NCI-H187 treated with DMSO at 0.1 percent for 48 hours (cell line): Measurements from ENCODE around the gene LCK.
"Not testable (repeated sequence)": the region's sequence is repeated elsewhere in the genome, so short reads cannot be mapped to it uniquely, and the experiment has no call there.

ENCODE experiments used
- DNase-seq: peaks from one replicate; lab custom pipeline; 2025; lab: John Stamatoyannopoulos, UW

The LCK gene

DNA sequence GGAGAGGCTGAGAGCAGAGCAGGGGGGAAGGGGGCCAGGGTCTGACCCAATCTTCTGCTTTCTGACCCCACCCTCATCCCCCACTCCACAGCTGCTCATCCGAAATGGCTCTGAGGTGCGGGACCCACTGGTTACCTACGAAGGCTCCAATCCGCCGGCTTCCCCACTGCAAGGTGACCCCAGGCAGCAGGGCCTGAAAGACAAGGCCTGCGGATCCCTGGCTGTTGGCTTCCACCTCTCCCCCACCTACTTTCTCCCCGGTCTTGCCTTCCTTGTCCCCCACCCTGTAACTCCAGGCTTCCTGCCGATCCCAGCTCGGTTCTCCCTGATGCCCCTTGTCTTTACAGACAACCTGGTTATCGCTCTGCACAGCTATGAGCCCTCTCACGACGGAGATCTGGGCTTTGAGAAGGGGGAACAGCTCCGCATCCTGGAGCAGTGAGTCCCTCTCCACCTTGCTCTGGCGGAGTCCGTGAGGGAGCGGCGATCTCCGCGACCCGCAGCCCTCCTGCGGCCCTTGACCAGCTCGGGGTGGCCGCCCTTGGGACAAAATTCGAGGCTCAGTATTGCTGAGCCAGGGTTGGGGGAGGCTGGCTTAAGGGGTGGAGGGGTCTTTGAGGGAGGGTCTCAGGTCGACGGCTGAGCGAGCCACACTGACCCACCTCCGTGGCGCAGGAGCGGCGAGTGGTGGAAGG lies 23.7 kb downstream of the LCK start:
- no peak for DNase-seq

DNA sequence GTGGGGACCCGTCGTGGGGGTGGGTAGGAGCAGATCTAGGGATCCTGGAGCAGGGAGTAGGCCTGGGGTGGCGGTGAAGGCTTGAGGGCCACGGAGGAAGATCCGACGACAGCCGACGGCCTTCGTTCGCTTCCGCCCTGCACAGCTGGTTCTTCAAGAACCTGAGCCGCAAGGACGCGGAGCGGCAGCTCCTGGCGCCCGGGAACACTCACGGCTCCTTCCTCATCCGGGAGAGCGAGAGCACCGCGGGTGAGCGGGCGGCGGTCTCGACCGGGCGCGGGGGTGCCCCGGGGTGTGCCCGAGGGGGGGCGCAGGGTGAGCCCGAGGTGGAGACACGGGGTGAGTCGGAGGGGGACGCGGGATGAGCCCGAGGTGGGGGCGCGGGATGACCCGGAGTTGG lies 24.4 kb downstream of the LCK start:
- DNase-seq: no peak

DNA sequence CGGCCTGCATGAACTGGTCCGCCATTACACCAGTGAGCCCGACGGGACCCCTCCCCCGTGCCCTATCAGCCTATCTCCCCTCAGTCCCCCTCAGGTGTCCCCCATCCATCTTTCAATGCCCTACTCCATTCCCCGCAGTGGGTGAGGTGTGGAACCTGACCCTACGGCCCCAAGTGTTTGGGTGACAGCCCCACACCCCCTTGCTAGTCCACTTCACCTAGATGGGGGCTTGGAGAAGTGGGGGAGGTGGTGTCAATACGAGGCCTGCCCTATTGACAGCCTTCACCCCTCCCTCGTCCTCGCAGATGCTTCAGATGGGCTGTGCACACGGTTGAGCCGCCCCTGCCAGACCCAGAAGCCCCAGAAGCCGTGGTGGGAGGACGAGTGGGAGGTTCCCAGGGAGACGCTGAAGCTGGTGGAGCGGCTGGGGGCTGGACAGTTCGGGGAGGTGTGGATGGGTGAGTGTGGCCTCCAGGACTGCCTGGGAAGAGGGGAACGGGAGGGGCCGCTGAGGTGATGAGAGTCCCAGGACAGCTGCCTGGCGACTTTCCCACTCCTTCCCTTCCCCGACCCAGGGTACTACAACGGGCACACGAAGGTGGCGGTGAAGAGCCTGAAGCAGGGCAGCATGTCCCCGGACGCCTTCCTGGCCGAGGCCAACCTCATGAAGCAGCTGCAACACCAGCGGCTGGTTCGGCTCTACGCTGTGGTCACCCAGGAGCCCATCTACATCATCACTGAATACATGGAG lies 25.1 kb downstream of the LCK start:
- no peak for DNase-seq

DNA sequence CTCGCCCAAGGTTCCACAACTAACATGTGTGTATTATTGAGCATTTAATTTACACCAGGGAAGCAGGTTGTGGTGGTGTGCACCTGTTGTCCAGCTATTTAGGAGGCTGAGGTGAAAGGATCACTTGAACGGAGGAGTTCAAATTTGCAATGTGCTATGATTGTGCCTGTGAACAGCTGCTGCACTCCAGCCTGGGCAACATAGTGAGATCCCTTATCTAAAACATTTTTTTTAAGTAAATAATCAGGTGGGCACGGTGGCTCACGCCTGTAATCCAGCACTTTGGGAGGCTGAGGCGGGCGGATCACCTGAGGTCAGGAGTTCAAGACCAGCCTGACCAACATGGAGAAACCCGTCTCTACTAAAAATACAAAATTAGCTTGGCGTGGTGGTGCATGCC lies 33.7 kb downstream of the LCK start:
- DNase-seq: not testable (repeated sequence)

DNA sequence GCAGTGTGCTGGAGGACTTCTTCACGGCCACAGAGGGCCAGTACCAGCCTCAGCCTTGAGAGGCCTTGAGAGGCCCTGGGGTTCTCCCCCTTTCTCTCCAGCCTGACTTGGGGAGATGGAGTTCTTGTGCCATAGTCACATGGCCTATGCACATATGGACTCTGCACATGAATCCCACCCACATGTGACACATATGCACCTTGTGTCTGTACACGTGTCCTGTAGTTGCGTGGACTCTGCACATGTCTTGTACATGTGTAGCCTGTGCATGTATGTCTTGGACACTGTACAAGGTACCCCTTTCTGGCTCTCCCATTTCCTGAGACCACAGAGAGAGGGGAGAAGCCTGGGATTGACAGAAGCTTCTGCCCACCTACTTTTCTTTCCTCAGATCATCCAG lies 34.6 kb downstream of the LCK start:
- DNase-seq: no peak

DNA sequence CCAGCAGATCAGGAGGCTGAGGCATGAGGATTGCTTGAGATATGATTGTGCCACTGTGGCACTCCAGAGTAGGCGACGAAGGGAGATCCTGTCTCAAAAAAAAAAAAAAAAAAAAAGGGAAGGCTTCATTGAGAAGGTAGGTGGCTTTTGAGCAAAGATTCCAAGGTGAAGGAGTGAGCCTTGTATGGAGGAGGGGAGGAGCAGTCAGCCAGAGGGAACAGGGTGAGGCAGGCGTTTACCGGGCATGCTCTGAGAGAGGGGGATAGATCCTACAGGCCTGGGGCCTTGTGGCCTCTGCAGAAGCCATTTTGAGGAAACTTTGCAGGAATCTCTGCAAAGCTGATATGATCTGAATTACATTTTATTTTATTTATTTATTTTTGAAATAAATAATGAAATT lies 35.7 kb downstream of the LCK start:
- DNase-seq: no peak

DNA sequence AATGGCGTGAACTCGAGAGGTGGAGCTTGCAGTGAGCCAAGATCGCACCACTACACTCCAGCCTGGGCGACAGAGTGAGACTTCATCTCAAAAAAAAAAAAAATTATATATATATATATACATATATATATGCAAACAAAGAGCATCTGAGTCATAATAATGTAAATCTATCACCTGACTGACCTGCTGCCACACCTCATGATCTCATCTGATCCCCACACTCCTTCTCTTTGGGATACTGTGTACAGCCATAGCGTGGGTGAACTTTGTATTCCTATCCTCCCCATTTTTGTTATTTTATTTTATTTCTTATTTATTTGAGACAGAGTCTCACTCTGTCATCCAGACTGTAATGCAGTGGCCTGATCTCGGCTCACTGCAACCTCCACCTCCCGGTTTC lies 38.2 kb downstream of the LCK start:
- DNase-seq: no peak

DNA sequence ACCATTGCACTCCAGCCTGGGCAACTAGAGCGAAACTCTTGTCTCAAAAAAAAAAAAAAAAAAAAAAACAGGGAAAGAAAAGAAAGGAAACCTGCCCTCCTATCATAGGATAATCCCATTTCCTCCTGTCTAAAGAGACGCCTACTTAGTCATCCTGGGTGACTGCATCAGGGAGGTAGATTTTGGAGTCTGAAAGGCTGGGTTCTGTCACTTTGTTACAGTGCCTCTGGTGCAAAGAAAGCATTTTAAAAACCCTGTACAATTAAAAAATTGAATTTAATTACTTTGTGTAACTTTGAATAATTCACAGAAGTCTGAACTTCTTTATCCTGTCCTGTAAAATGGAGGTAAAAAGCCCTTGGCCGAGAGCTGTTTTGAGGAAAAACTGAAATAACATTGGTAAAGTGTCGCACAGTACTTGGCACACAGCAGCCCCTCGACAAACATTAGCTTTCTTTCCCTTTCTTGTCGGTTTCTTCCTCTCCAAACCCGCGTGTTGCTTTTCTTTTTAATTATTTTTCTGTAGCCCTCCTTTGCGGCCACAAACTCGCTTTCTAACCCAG lies 40.2 kb downstream of the LCK start:
- no peak for DNase-seq

DNA sequence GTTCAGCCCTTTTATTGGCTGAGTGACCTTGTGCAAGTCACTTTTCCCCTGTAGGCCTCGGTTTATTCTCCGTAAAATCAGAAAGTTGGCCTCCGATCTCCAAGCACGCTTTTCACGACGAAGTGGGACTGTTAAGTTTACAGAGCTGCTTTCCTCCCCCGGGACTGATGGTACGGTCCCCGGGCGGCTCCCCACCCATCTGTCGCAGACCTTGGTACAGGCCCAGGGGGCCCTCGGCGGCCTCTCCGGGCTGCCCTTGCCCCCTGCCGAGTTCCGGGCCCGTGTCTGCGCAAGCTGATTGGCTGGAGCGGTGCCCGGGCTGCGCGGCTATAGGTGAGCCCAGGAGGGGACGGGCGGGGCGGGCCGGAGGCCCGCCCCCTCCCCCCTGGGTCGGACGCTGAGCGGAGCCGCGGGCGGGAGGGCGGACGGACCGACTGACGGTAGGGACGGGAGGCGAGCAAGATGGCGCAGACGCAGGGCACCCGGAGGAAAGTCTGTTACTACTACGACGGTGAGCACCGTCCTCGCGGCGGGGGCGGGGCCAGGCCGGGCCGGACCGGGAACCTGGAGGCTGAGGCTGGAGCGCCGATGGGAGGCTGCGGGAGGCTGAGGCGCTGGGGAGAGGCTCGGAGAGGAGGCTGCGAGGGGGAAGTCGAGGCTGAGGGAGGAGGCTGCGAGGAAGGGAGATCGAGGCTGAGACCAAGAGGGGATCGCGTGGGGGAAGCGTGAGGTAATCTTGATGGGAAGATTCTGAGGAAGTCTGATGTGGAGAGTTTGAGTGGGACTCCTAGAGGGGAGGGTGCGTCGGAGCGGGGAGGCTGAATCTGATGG lies 40.9 kb downstream of the LCK start, which contains the start of gene HDAC1:
TSS of gene HDAC1 (plus strand) at position 376 of the 831 bp plus-strand sequence. CDS start at position 463, 87 bp downstream.
- peak; percentile 53 for DNase-seq

DNA sequence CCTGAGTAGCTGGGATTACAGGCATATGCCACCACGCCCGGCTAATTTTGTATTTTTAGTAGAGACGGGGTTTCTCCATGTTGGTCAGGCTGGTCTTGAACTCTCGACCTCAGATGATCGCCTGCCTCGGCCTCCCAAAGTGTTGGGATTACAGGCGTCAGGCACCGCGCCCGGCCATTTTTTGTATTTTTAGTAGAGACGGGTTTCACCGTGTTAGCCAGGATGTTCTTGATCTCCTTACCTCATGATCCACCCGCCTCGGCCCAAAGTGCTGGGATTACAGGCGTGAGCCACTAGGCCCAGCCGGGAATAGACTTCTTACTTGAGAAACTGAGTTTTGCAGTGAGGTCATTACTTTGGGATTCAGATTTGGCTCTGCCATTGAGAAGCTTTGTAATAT lies 47.1 kb downstream of the LCK start:
- DNase-seq: not testable (repeated sequence)

DNA sequence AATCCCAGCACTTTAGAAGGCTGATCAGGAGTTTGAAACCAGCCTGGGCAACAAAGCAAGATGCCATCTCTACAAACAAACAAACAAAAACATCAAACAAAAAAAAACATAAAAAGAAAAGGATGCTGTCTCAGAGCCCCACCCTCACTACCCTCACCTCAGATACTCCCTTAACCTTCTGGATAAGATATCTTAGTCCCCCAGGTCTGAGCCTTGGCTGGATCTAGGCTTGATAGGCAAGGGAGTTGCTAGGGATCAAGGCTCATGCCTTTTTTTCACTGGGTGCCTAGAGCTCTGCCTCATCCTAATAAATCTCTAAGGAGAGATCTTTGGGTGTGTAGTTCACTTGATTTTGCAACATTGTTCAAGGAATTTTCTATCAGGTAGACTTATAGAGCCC lies 48.3 kb downstream of the LCK start:
- DNase-seq: no peak

DNA sequence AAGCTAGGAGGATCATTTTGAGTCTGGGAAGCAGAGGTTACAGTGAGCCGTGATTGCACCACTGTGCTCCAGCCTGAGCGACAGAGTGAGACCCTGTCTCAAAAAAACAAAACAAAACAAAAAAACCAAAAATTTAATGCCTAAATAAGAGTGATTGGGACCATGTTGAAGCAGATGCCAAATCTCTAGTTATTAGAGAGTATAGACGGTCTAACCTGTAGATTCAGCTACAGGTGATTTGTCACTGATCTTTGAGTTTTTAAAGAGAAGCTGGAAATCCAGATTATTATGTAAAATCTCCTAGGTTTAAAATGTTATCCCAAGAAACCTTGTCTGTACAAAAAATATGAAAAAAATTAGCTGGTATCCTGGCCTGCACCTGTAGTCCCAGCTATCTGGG lies 52.3 kb downstream of the LCK start:
- no peak for DNase-seq

DNA sequence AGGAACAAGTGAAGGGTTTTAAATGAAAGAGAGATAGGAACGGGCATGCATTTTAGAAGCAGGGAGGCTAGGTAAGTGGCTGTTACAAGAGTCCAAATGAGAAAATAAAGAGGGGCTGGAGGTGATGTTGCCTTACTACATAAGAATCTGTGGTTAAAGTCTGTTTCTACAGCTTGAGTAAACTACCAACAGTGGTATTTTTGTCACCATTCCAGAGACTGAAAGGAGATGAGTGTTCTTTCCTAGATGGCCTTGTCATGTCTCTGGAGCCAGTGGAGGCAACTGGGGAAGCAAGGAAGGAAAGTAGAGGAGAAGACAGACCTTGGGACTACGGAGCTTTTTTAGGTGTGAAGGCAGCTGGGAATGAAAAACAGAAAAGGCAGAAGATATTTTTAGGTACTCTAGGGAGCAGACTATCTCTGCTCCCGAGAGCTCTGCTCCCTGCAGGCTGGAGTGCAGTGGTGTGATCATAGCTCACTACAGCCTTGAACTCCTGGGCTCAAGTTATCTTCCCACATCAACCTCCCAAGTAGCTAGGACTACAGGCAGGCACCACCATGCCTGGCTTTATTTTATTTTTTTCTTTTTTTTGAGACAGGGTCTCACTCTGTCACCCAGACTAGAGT lies 53.0 kb downstream of the LCK start:
- no peak for DNase-seq

DNA sequence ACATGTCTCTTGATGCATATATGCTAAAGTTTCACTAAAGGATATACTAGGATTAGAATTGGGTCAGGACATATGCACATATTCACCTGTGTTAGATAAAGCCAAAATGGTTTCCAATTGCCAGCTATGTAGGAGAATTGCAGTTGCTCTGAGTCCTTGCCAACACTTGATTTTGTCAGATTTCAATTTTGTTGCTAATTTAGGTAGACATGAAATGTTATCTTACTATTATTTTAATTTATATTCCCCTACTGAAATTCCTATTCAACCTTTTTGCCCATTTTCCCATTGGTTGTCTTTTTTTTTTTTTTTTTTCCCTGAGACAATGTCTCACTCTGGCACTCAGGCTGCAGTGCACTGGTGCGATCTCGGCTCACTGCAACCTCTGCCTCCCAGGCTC lies 54.2 kb downstream of the LCK start:
- DNase-seq: no peak

DNA sequence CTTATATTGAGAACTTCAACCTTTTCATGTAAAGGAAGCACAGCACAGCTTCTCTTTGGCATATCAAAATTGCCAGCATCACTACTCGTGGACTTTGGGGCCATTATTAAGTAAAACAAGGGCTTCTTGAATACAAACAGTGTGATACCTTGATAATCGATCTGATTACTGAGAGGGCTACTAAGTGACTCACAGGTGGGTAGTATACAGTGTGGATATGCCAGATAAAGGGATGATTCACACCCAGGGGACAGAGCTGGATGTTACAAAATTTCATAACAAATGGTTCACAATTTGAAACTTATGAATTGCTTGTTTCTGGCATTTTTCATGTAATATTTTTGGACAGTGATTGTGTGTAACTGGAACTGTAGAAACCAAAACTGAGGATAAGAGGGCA lies 56.3 kb downstream of the LCK start:
- DNase-seq: no peak

DNA sequence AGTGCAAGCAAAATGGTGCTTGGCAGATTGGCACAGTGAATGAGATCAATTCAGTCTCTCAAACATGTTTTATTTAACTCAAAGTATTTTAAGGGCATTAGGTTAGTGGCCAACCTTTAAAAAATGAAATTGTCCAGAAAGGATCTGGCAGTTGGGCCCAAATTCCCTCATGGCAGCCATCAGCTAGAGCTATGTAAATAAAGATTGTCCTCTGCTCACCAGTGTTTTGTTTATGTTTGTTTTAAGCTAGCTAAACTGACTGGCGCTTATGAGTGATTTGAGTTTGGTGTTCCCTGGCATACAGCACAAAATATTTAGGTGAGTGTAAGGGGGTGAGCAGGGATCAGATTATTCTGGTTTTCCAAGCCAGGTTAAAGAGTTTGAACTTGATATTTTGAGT lies 58.9 kb downstream of the LCK start:
- no peak for DNase-seq

DNA sequence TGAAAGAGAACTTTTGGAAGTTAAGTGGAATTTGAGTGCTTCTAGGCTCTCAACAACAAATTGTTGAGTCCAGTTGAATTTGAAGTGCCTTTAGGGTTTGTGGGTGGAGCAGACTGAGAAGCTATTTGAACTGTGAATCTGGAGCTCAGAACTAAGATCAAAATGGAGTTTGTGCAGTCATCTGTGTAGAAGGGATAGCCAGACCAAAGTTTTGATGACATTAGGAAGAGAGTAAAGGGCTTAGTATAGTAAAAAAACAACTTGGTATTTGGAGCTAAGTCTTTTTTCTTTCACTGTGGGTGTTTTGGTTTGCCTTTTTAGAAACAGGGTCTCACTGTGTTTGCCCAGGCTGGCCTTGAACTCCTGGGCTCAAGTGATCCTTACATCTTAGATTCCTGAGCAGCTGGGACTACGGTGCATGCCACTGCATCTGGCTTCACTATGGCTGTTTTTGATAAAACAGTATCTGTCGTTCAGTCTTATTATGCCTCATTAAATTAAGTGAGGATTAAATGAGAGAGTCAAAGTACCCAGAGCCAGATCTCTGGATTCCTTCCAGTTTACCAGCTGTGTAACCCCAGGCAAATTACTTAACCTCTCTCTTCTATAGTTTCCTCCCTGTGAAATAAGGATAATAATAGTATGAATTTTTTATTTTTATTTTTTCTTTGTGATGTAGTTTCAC lies 60.8 kb downstream of the LCK start:
- DNase-seq: peak; percentile 75

DNA sequence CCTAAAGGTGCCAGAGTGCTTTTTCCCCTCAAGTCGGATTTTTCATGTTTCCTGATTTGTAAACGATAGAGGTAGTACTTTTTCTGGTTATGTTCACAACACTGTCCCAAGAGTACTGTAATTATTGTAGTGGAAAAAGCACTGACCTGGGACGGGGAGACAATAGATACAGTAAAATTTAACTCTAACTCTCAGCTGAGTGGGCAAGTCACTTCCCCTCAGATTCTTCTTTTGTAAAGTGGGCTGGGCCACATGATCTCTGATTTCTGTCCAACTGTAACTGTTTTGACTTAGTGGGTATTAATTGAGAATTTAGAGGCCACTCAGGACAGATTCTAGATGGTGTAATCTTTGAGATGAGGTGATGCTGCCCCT lies 65.8 kb downstream of the LCK start:
- DNase-seq: no peak

DNA sequence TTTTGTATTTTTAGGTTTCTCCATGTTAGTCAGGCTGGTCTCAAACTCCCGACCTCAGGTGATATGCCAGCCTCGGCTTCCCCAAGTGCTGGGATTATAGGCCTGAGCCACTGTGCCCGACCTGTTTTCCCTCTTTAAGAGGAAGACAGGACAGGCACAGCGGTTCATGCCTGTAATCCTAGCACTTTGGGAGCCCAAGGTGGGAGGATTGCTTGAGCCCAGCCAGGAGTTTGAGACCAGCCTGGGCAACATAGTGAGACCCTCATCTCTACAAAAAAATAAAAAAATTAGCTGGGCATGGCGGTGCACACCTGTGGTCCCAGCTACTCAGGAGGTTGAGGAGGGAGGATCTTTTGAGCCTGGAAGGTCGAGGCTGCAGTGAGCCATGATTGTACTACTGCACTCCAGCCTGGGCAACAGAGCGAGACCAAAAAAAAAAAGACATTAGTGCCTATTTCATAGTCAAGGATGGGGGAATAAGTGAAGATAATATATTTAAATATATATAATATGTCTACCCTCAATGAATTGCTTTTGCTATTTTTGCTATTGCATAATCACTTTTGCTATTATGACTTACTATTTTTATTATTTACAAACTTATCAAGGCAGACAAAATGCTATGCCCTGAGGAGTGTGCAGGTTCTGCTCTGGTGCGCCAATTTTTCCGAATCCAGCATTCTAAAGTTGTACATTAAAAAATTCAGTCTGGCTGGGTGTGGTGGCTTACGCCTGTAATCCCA lies 67.2 kb downstream of the LCK start:
- no peak for DNase-seq

DNA sequence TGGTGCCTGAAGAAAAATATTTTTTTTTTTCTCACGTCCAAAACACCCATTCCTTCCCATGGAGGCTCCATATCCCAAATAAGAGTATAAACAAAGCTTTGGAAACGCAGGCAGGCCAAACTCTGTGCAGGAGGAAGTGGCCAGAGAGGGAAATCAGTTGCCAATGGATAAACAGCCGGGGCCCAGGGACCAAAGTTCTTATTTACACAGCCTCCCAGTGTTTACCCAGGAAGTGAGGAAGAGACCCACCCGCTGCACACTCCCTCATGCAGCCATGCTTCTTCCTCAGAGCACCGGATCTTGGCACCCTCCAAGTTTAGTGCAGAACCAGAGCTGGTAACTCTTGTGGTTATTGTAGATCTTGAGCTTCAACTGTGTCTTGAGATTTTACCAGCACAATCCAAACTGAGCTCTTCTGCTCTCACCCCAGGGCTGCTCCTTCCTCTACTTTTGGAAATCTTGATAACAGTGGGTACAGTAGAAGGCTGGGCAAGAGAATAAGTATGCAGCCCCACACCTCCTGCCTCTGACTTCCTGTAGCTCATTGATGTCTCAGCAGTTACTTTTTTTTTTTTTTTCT lies 70.7 kb downstream of the LCK start:
- no peak for DNase-seq
